Retinal pigment epithelial cell (primary cell): ENCODE data around the gene AMER2.
"Not testable (repeated sequence)": the region's sequence is repeated elsewhere in the genome, so short reads cannot be mapped to it uniquely, and the experiment has no call there.

Experiments used
- DNase-seq: peaks from one replicate; pipeline ENCODE4 v3.0.0-alpha.2; 2010; ENCODE audit warnings: low read depth
- H3K4me3 ChIP-seq: 2 replicates; pipeline ENCODE4 v1.5.1; 2011; ENCODE audit warnings: mild to moderate bottlenecking, low read length, control low read depth, moderate library complexity
- CTCF ChIP-seq: conservative IDR thresholded peaks from 2 replicates; pipeline ENCODE4 v1.5.1; 2011; ENCODE audit warnings: low read depth, low read length, control low read depth, inconsistent platforms

Gene AMER2

GRCh38 chr13:25169356-25169755 is 2.7 kb downstream of the AMER2 start:
- DNase-seq, result no peak
- no peak for TF ChIP-seq CTCF
- H3K4me3 ChIP-seq, result no peak overlapping the region

GRCh38 chr13:25168790-25169189 is 3.3 kb downstream of the AMER2 start:
- DNase-seq, result no peak
- TF ChIP-seq CTCF, result no peak

DNA sequence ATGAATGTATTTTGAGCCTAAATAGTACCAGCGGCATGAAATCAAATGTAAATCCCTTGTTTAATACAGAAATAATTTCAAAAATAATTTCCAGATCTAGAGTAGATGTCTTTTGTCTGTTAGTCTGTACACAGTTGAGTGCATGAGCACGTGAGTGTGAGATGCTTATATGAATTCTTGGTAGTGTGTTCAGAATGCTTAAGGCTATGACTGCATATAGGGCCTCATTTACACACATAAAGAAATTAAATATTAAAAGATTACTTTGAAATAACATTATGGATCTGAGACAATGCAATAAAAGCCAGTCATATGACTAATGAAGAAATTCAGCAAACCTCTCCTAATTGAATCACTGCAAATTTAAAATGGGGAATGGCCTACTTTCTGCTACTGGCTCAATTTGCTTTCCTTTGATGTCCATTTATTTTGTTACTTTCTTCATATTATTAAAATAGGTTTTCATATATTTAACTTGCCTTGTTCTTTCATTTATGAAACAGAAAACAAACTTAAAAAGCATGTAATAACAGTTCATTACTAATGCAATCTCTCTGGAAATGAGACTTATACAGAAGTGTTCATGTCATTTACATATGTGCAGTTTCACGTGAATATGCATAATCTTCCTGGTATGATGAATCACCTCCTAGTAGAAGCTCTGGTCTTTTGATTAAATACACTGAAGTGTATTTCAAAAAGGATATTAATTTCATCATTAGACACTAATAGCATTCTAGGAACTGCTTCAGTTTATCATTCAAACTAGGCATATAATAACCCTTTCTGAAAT is 4.5 kb downstream of the AMER2 start:
- TF ChIP-seq CTCF, result no peak
- no peak overlapping the region for H3K4me3 ChIP-seq
- DNase-seq, result no peak

More at GRCh38 chr13:25168790-25169189, 3.3 kb downstream of the AMER2 start:
- no peak overlapping the region for H3K4me3 ChIP-seq

DNA sequence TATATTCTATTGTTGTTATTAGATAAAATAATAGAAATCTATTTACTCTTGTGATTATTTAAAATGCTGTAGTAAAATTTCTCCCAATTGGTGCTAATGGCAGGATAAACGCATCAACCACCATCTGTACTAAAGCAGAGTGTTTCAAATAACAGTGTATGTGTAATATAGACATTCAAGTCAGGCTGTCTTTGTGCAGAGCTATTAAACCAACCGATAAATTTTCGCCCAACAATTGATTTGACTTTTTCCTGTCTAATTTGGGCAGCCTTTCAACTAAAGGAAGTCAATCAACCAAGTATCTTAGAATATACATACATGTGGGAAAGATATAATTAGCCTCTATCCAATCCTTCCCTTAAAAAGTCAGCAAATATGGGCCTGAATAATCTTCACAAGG is 5.8 kb downstream of the AMER2 start:
- TF ChIP-seq CTCF, result no peak
- H3K4me3 ChIP-seq, result no peak overlapping the region
- DNase-seq, result no peak

GRCh38 chr13:25165663-25166062 is 6.4 kb downstream of the AMER2 start:
- H3K4me3 ChIP-seq, result no peak overlapping the region
- no peak for TF ChIP-seq CTCF
- DNase-seq, result no peak

DNA sequence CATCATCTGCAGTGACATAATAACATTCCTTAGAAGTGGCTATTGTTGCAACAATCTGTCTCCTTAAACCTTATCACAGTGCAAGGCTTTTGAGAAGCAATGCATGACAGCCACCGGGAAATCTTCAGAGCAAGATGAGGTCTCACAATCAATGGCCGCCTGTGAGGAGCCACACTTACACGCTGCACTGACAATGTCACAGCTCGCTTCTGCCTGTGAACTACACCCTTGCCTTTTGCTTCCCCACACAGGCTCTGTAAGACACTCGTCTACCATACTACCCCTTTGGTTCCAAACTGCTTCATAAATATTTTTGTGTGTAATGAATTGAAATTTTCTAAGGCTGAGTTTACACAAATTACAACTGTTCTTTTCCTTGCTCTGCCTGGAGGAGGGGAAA is 6.9 kb downstream of the AMER2 start:
- H3K4me3 ChIP-seq, DNase-seq: not testable (repeated sequence)

GRCh38 chr13:25157681-25158080 is 14.4 kb downstream of the AMER2 start:
- H3K4me3 ChIP-seq, result no peak overlapping the region
- TF ChIP-seq CTCF, result no peak
- no peak for DNase-seq
